IMR-90 (cell line): ENCODE measurements around the gene TTF2. TPM values are rescaled to one million over a fixed set of nuclear protein-coding genes. Genes with fewer than 3 reads are reported as not detected.

ENCODE experiments used
- ATAC-seq: fragments of 200-7000 bp; cut with Tn5 transposase; 2 replicates; pipeline ENCODE4 v1.9.1; 2020; ENCODE audit warnings: low read depth, mild to moderate bottlenecking, moderate library complexity
- BruUV-seq: library from RNA; stranded (reverse); fragments of 400-500 nt; replicated peaks from 2 replicates; lab custom pipeline; 2021; lab: Mats Ljungman, UMichigan
- CTCF ChIA-PET: fragments of 300-600 bp; formaldehyde crosslinking; extraction: SDS; loops from one replicate; lab custom pipeline; 2021; ENCODE audit warnings: antibody characterized with exemption; lab: Yijun Ruan, JAX
- POLR2A ChIA-PET: fragments of 300-600 bp; sonication (Branson Sonifier 250); formaldehyde crosslinking; loops from one replicate; lab custom pipeline; 2022; ENCODE audit warnings: antibody characterized with exemption; ENCODE audit not compliant: unreplicated experiment; lab: Charles Lee
- DNase-seq: peaks from one replicate; pipeline ENCODE4 v3.0.0; 2013
- H2AFZ ChIP-seq: replicated peaks from 2 replicates; pipeline ENCODE3; 2013; ENCODE audit warnings: low read length, mild to moderate bottlenecking; ENCODE audit not compliant: poor library complexity
- H2AK5ac ChIP-seq: 2 replicates; pipeline ENCODE4 v1.6.1; 2013; ENCODE audit warnings: low read depth, low read length, inconsistent platforms
- H2AK9ac ChIP-seq: replicated peaks from 2 replicates; pipeline ENCODE3; 2013; ENCODE audit warnings: mild to moderate bottlenecking, low read depth, low read length, moderate library complexity; ENCODE audit not compliant: poor library complexity
- H2BK120ac ChIP-seq: 2 replicates; pipeline ENCODE4 v1.6.1; 2013; ENCODE audit warnings: low read depth, low read length, inconsistent platforms
- H2BK15ac ChIP-seq: 3 replicates; pipeline ENCODE4 v1.6.1; 2013; ENCODE audit warnings: low read depth, low read length, inconsistent platforms
- H2BK20ac ChIP-seq: 2 replicates; pipeline ENCODE4 v1.6.1; 2013; ENCODE audit warnings: low read depth, mild to moderate bottlenecking, inconsistent platforms, low read length, moderate library complexity
- H2BK5ac ChIP-seq: 2 replicates; pipeline ENCODE4 v1.6.1; 2013; ENCODE audit warnings: mild to moderate bottlenecking, low read depth, low read length, inconsistent platforms; ENCODE audit not compliant: poor library complexity, severe bottlenecking
- H3K14ac ChIP-seq: replicated peaks from 2 replicates; pipeline ENCODE4 v1.6.1; 2013; ENCODE audit warnings: low read depth, low read length, inconsistent platforms
- H3K18ac ChIP-seq: 2 replicates; pipeline ENCODE4 v1.6.1; 2013; ENCODE audit warnings: low read depth, low read length, control low read depth
- H3K23ac ChIP-seq: 2 replicates; pipeline ENCODE4 v1.6.1; 2013; ENCODE audit warnings: low read depth, low read length, inconsistent platforms
- H3K27ac ChIP-seq: 2 replicates; pipeline ENCODE4 v1.5.1; 2013; ENCODE audit warnings: mild to moderate bottlenecking, control low read depth, low read length; ENCODE audit not compliant: insufficient read depth
- H3K27me3 ChIP-seq: 2 replicates; pipeline ENCODE4 v1.6.1; 2013; ENCODE audit warnings: low read length; ENCODE audit not compliant: control insufficient read depth, insufficient read depth
- H3K36me3 ChIP-seq: 2 replicates; pipeline ENCODE4 v1.6.1; 2013; ENCODE audit warnings: low read length, mixed read lengths; ENCODE audit not compliant: control insufficient read depth, insufficient read depth
- H3K4ac ChIP-seq: 2 replicates; pipeline ENCODE4 v1.6.1; 2013; ENCODE audit warnings: low read depth, low read length, inconsistent platforms
- H3K4me1 ChIP-seq: 2 replicates; pipeline ENCODE4 v1.6.1; 2013; ENCODE audit warnings: low read length, mixed read lengths; ENCODE audit not compliant: control insufficient read depth, insufficient read depth
- H3K4me2 ChIP-seq: 2 replicates; pipeline ENCODE4 v1.6.1; 2013; ENCODE audit warnings: low read depth, mild to moderate bottlenecking, control low read depth, low read length, moderate library complexity
- H3K4me3 ChIP-seq: 2 replicates; pipeline ENCODE4 v1.5.1; 2013; ENCODE audit warnings: low read depth, mild to moderate bottlenecking, control low read depth, low read length, moderate library complexity; ENCODE audit not compliant: insufficient read depth
- H3K56ac ChIP-seq: 2 replicates; pipeline ENCODE4 v1.6.1; 2013; ENCODE audit warnings: low read length, inconsistent platforms; ENCODE audit not compliant: insufficient read depth; ENCODE audit errors: extremely low read depth
- H3K79me1 ChIP-seq, 2 experiments: 2 replicates each; pipeline ENCODE4 v1.6.1; 2013; ENCODE audit warnings: low read length in 2 of 2, inconsistent platforms in 1 of 2, low read depth in 1 of 2
- H3K9ac ChIP-seq: 2 replicates; pipeline ENCODE4 v1.6.1; 2013; ENCODE audit warnings: low read depth, low read length, control low read depth
- H3K9me1 ChIP-seq: 2 replicates; pipeline ENCODE4 v1.6.1; 2013; ENCODE audit warnings: low read length, inconsistent platforms; ENCODE audit not compliant: insufficient read depth
- H3K9me3 ChIP-seq: 2 replicates; pipeline ENCODE4 v1.6.1; 2013; ENCODE audit warnings: low read length; ENCODE audit not compliant: control insufficient read depth, insufficient read depth
- H4K20me1 ChIP-seq: 2 replicates; pipeline ENCODE4 v1.6.1; 2013; ENCODE audit warnings: low read length, inconsistent platforms; ENCODE audit not compliant: insufficient read depth
- H4K5ac ChIP-seq: 2 replicates; pipeline ENCODE4 v1.6.1; 2013; ENCODE audit warnings: mild to moderate bottlenecking, low read depth, low read length, control low read depth
- H4K8ac ChIP-seq, 2 experiments: 2 replicates each; pipeline ENCODE4 v1.6.1; 2013; ENCODE audit warnings: low read depth in 2 of 2, low read length in 2 of 2, control low read depth in 1 of 2, inconsistent platforms in 1 of 2
- H4K91ac ChIP-seq: 2 replicates; pipeline ENCODE4 v1.6.1; 2013; ENCODE audit warnings: low read depth, low read length, inconsistent platforms; ENCODE audit not compliant: insufficient read depth
- BHLHE40 ChIP-seq: fragments of 150-350 bp; IDR thresholded peaks from 2 replicates; pipeline ENCODE4 v1.6.1; 2016; ENCODE audit warnings: mild to moderate bottlenecking, low read depth, low read length
- CEBPB ChIP-seq: IDR thresholded peaks from 2 replicates; pipeline ENCODE4 v1.6.1; 2012; ENCODE audit warnings: low read depth, low read length, improper control_type of control experiment
- CHD1 ChIP-seq: IDR thresholded peaks from 2 replicates; pipeline ENCODE4 v1.6.1; 2012; ENCODE audit warnings: low read depth, low read length, improper control_type of control experiment
- FOS ChIP-seq: fragments of 150-350 bp; IDR thresholded peaks from 2 replicates; pipeline ENCODE4 v1.6.1; 2016; ENCODE audit warnings: low read depth, low read length
- MAFK ChIP-seq: IDR thresholded peaks from 2 replicates; pipeline ENCODE4 v1.6.1; 2012; ENCODE audit warnings: low read depth, low read length, improper control_type of control experiment
- MAZ ChIP-seq: IDR thresholded peaks from 2 replicates; pipeline ENCODE4 v1.6.1; 2012; ENCODE audit warnings: low read depth, mild to moderate bottlenecking, low read length, improper control_type of control experiment, moderate library complexity, borderline replicate concordance
- MXI1 ChIP-seq: IDR thresholded peaks from 2 replicates; pipeline ENCODE4 v1.6.1; 2012; ENCODE audit warnings: low read depth, mild to moderate bottlenecking, low read length, moderate library complexity, borderline replicate concordance
- NFE2L2 ChIP-seq: fragments of 150-350 bp; IDR thresholded peaks from 2 replicates; pipeline ENCODE4 v1.6.1; 2016; ENCODE audit warnings: low read depth, mild to moderate bottlenecking, low read length
- POLR2A ChIP-seq: IDR thresholded peaks from 2 replicates; pipeline ENCODE4 v1.6.1; 2012; ENCODE audit warnings: mild to moderate bottlenecking, low read depth, low read length
- RAD21 ChIP-seq: IDR thresholded peaks from 2 replicates; pipeline ENCODE4 v1.6.1; 2012; ENCODE audit warnings: low read length, improper control_type of control experiment
- RCOR1 ChIP-seq: IDR thresholded peaks from 2 replicates; pipeline ENCODE4 v1.6.1; 2012; ENCODE audit warnings: mild to moderate bottlenecking, low read length, improper control_type of control experiment; ENCODE audit not compliant: insufficient replicate concordance
- SMC3 ChIP-seq: fragments of 150-350 bp; IDR thresholded peaks from 2 replicates; pipeline ENCODE4 v1.6.1; 2016; ENCODE audit warnings: low read depth, mild to moderate bottlenecking, antibody characterized with exemption, low read length, moderate library complexity
- WGBS, 2 experiments: methylation state at CpG; one replicate each; pipeline versions ENCODE4 v1.1.5 to v1.1.7; 2013; ENCODE audit warnings: missing lambda C conversion rate in 2 of 2; ENCODE audit not compliant: insufficient read length in 1 of 2; ENCODE audit errors: extremely low coverage in 2 of 2; 5-methylcytosine and 5-hydroxymethylcytosine counted together
- dilution Hi-C: fragments of 300-500 bp; cut with HindIII; formaldehyde crosslinking; loops from one replicate; pipeline ENCODE4 v1.14.3; 2018; ENCODE audit warnings: low sequenced_read_pairs; ENCODE audit not compliant: unreplicated experiment
- in situ Hi-C: fragments of 300-500 bp; cut with MboI; formaldehyde crosslinking; loops from 3 replicates; pipeline ENCODE4 v1.14.3; 2019; ENCODE audit warnings: low sequenced_read_pairs, inconsistent platforms, mixed read lengths
- intact Hi-C: fragments of 100-400 bp; cut with micrococcal nuclease; formaldehyde crosslinking; loops from 2 replicates; pipeline ENCODE4 v1.10.0; 2022
- polyA plus RNA-seq, 3 experiments: library from polyadenylated mRNA; depleted of rRNA; stranded (reverse); fragments of >200 nt; gene quantifications; 2 replicates each; pipeline ENCODE4 v1.2.3, GENCODE V29; 2012; ENCODE audit warnings: low replicate concordance in 1 of 3
- total RNA-seq: library from RNA; depleted of rRNA; stranded (reverse); fragments of >200 nt; gene quantifications from 2 replicates; pipeline ENCODE4 v1.2.3, GENCODE V29; 2012
- TF ChIP-seq, protein P1 (sequence below): conservative IDR thresholded peaks from 2 replicates; pipeline ENCODE4 v1.5.1; 2012; ENCODE audit warnings: mild to moderate bottlenecking, low read depth, low read length, improper control_type of control experiment
- TF ChIP-seq, protein P2 (sequence below): fragments of 150-350 bp; IDR thresholded peaks from 2 replicates; pipeline ENCODE4 v1.6.1; 2017; ENCODE audit warnings: mild to moderate bottlenecking, antibody characterized with exemption, low read length, low read depth
- TF ChIP-seq, protein P3 (sequence below): fragments of 150-350 bp; IDR thresholded peaks from 2 replicates; pipeline ENCODE4 v1.6.1; 2016; ENCODE audit warnings: low read depth, mild to moderate bottlenecking, low read length, moderate library complexity, borderline replicate concordance

Gene TTF2
- total and polyA plus RNA-seq, 2 of the 4 experiments (the other 2 are of a cell fraction) = 11.5 to 14.7 TPM

DNA sequence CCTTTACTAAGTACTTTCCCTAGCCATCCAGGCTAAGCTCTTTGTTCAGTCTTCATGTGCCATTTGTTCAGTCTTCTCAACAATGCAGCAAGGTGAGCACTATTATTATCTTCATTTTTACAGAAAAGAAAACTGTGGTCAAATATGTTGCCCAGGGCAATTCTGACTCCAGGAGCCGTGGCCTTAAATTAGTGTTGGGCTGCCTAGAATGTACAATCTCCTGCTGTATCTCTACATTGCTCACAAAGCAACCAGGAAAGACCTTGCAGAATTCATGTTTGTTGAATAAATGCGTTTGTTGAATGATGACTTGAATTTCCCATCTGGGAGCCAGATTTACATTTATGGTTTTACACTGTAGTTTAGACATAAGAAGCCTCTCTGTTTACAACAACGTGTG is 44.4 kb upstream of the TTF2 start:
- CTCF ChIA-PET = no interaction called here
- H4K91ac ChIP-seq = no peak overlapping the region
- H3K9me1 ChIP-seq = no peaks in the 10 kb centered on the region
- H2BK5ac ChIP-seq = no peak overlapping the region
- no peak overlapping the region for H3K14ac ChIP-seq
- H3K27me3 ChIP-seq = no peaks in the 10 kb centered on the region; the same call in 1 of the 2 replicates
- H2BK20ac ChIP-seq = no peak overlapping the region
- intact Hi-C loops = no loop called here
- TF ChIP-seq FOS (no peak), MAZ (no peak), CEBPB (no peak), SMC3 (no peak), MAFK (no peak), BHLHE40 (no peak), POLR2A (no peak), NFE2L2 (no peak), CHD1 (no peak), RCOR1 (no peak), RAD21 (no peak), MXI1 (no peak)
- TF ChIP-seq, protein P1, sequence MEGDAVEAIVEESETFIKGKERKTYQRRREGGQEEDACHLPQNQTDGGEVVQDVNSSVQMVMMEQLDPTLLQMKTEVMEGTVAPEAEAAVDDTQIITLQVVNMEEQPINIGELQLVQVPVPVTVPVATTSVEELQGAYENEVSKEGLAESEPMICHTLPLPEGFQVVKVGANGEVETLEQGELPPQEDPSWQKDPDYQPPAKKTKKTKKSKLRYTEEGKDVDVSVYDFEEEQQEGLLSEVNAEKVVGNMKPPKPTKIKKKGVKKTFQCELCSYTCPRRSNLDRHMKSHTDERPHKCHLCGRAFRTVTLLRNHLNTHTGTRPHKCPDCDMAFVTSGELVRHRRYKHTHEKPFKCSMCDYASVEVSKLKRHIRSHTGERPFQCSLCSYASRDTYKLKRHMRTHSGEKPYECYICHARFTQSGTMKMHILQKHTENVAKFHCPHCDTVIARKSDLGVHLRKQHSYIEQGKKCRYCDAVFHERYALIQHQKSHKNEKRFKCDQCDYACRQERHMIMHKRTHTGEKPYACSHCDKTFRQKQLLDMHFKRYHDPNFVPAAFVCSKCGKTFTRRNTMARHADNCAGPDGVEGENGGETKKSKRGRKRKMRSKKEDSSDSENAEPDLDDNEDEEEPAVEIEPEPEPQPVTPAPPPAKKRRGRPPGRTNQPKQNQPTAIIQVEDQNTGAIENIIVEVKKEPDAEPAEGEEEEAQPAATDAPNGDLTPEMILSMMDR = no peak
- TF ChIP-seq, protein P2, sequence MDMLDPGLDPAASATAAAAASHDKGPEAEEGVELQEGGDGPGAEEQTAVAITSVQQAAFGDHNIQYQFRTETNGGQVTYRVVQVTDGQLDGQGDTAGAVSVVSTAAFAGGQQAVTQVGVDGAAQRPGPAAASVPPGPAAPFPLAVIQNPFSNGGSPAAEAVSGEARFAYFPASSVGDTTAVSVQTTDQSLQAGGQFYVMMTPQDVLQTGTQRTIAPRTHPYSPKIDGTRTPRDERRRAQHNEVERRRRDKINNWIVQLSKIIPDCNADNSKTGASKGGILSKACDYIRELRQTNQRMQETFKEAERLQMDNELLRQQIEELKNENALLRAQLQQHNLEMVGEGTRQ = no peak
- TF ChIP-seq, protein P3, sequence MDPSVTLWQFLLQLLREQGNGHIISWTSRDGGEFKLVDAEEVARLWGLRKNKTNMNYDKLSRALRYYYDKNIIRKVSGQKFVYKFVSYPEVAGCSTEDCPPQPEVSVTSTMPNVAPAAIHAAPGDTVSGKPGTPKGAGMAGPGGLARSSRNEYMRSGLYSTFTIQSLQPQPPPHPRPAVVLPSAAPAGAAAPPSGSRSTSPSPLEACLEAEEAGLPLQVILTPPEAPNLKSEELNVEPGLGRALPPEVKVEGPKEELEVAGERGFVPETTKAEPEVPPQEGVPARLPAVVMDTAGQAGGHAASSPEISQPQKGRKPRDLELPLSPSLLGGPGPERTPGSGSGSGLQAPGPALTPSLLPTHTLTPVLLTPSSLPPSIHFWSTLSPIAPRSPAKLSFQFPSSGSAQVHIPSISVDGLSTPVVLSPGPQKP = no peak
- H3K4me3 ChIP-seq = no peak overlapping the region
- H2AK5ac ChIP-seq = no peak overlapping the region
- H3K9me3 ChIP-seq = no peaks in the 10 kb centered on the region
- 33% methylated on average over 1 of the region's 3 CpGs; no CpG with 5 or more reads in 1 of the 2 experiments for WGBS, 2 experiments
- no peak overlapping the region for H2BK120ac ChIP-seq
- POLR2A ChIA-PET = no interaction called here
- no peaks in the 10 kb centered on the region for H3K36me3 ChIP-seq
- no peak overlapping the region for H3K18ac ChIP-seq
- H3K4ac ChIP-seq = no peak overlapping the region
- no peak overlapping the region for H4K8ac ChIP-seq
- dilution Hi-C loops = no loop called here
- BruUV-seq = no TSS peak
- H3K23ac ChIP-seq = no peak overlapping the region
- DNase-seq = no peak
- no peaks in the 10 kb centered on the region for H4K20me1 ChIP-seq
- in situ Hi-C loops = no loop called here
- no peak for ATAC-seq
- H2BK15ac ChIP-seq = no peak overlapping the region
- H3K79me1 ChIP-seq = no peaks in the 10 kb centered on the region
- H4K5ac ChIP-seq = no peak overlapping the region
- no peaks in the 10 kb centered on the region for H3K4me1 ChIP-seq
- H3K4me2 ChIP-seq = no peak overlapping the region
- no peak overlapping the region for H2AFZ ChIP-seq
- H3K9ac ChIP-seq = no peak overlapping the region
- H3K27ac ChIP-seq = no peak overlapping the region
- no peak overlapping the region for H2AK9ac ChIP-seq
- H3K56ac ChIP-seq = no peak overlapping the region
